ENCODE measurements around the gene CFC1B.
"Not testable (repeated sequence)": the region's sequence is repeated elsewhere in the genome, so short reads cannot be mapped to it uniquely, and the experiment has no call there.

Gene CFC1B

GRCh38 chr2:130520992-130521391 lies at the start of gene CFC1B:
Gene CFC1B, plus strand, starts transcription at chr2:130521222. Its CDS starts 263 bp downstream, at chr2:130521485.
- FAIRE-seq, result not testable (repeated sequence)

DNA sequence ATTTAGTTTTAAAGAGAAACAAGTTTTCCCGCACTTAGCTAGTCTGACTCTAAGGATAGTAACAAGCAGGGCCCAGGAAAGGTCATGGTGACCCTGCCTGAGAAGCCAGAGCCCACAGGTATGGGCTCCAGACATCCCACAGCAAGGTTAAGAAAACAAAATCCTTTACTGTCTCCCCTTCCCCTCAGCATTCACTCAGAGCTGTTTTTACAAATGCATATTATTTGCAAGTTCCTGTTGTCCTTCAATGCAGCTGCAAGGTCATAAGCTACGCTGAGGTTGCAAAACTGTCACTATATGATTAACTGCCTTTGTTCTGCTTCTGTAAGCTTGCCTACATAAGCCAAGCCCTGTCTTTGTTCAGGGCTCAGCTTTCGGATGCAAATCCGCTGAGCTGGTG lies 29.9 kb upstream of the CFC1B start:
- FAIRE-seq, result not testable (repeated sequence)

DNA sequence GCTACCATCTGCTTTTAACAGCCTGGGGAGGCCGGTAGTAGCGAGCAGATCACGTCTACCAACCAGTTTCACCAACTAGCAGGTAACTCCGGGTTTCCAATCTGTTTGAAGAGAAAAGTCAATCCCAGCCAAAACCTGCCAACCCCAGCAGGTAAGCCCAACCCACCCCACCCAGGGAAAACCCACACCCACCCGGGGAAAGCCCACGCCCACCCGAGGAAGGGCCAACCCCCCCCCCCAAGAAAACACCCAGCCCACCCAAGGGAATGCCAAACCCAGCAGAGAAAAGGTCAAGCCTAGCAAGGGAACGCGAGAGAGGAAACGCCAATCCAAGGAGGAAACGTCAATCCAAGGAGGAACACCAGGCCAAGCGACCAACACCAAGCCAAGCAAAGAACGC lies 11.8 kb upstream of the CFC1B start, which contains the start of gene POTEI:
TSS of gene POTEI (minus strand) at position 101 of the 400 bp plus-strand sequence. CDS start at position 8, 93 bp downstream.
- not testable (repeated sequence) for FAIRE-seq

DNA sequence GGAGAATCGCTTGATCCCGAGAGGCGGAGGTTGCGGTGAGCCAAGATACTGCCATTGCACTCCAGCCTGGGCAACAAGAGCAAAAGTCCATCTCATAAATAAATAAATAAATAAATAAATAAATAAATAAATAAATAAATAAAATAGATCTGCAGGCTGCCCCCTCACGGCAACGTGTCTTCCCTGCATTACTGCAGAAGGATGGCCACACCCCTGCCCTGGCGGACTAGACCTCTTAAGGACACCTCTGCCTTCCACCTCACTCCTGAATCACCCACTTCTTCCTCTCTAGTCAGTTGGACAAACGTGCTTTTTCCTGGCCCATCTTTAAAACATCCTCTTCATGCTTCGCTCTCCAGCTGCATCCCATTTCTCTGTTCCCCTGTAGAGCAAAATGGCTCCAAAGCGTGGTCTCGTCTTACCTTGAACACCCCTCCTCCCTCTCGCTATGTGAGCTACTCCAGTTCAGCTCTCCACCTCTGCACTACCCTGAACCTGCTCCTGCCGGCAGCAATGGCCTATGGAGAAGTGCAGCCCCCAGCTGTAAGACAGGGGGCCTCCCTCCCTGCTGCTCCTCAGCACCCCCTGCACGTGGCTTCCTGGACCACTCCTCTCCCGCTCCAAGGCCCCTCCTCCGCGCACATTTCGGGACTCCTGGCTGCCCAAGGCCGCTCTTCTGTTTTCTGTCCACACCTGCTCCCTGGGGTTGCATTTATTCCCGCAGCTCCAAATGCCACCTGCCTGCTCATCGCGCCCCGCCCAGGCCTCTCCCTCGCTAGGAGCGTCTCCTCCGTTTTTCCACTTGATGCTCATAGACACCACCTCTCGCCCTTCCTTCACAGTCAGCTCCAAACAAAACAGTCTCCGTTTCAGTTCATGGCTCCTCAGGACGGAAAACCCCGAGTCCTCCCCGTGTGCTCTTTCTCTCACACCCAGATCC lies 9.9 kb upstream of the CFC1B start:
- not testable (repeated sequence) for FAIRE-seq

DNA sequence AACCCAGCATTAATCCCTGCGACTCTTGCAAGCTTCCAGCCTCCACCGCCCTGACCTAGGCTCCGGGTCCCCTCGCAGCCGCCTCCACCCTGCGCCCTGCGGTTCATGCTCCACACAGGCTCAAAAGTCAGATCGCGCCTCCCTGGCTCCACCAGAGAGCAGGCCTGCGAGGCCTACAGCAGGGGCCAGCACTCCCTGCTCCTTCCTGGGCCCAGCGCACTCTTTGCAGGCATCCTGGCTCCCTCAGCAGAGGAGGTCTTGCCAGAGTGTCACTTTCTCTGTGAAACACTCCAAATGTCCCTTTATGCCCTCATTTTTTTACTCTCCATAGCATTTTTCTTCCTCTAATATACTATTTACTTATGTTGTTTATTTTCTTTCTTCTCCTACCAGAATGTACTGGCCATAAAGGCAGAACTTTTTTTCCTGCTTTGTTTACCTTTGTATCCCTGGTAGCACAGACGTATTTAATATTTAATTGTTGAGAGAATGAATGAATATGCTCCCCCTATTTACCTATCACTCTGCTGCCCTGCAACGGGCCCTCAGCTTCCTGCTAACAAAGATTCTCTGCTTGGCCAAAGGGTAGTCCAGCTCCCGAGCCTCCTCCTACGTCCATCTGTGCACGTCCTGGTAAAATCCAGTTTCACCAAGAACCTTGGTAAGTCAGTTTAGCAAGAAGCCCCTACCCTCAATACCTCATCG lies 9.1 kb upstream of the CFC1B start:
- not testable (repeated sequence) for FAIRE-seq

DNA sequence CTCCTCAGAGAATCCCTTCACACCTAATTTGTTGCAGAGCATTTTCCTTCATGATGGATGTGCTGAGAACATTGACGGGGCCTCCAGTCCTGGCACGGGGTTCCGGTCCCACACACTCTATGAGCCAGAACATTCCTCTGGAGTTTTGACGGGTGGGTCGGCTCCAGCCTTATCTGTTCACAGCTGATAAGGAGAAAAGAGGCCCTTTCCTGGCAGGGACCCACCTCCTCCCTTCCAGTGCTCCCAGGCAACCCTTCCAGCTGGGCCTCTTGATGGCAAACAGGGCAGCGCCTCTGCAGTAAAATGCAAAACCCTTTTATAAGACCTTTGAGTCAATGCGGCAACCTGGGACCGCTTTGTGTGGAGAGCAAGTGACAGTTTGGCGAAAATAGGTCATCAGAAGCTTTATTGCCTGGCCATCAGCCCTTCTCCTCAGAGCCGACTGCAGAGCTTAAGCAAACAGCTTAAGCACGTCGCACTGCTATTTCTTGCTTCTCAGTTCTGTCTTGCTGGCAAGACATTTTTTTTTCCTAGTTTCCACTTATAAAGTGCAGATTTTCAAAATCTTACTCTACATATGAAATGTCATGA lies 2.4 kb upstream of the CFC1B start:
- not testable (repeated sequence) for FAIRE-seq

GRCh38 chr2:130522390-130522789 lies 1.4 kb downstream of the CFC1B start:
- FAIRE-seq, result not testable (repeated sequence)

- FAIRE-seq, result not testable (repeated sequence)
Measured at GRCh38 chr2:130527365-130527967, 6.4 kb downstream of the CFC1B start.

GRCh38 chr2:130529545-130529944 lies 8.5 kb downstream of the CFC1B start:
- FAIRE-seq, result not testable (repeated sequence)

- not testable (repeated sequence) for FAIRE-seq
Measured at GRCh38 chr2:130530212-130530611, 9.2 kb downstream of the CFC1B start.

- FAIRE-seq, result not testable (repeated sequence)
Measured at GRCh38 chr2:130531225-130531624, 10.2 kb downstream of the CFC1B start.

DNA sequence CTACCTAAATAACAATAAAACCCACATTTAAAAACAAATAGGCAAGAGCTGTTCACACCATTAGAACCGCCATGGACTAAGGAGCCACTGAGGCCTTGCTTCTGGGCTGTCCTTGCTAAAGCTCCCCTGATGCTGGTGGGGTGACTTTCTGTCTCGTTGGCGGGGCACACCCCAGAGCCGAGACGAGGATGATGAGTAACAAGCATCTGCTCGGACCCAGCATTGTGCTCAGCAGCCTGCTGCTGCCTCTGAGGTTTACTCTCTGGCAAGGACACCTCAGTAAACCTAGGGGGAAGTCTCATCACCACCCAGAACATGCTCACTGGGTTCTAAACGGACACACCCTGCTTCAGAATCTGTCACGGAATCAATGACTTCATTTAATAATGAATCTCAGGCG lies 10.7 kb downstream of the CFC1B start:
- FAIRE-seq, result not testable (repeated sequence)

DNA sequence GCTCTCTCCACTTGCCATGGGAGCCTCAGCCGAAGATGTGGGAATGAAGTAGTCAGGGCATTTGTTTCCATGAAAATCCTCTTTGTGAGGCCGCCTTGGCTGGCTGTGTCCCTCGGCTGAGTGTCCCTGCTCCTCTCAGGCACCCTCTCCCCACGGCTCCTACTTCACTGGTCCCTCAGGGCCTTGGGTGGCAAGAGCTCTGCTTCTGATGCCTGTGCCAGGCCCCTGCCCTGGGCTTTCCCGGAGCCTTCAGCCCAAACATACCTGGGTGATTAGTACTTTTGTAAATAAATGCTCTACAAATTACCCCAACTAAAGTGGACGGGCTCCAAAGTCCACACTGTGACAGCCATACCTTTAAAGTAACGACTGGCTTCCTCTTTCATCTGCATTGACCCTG lies 15.6 kb downstream of the CFC1B start:
- not testable (repeated sequence) for FAIRE-seq

DNA sequence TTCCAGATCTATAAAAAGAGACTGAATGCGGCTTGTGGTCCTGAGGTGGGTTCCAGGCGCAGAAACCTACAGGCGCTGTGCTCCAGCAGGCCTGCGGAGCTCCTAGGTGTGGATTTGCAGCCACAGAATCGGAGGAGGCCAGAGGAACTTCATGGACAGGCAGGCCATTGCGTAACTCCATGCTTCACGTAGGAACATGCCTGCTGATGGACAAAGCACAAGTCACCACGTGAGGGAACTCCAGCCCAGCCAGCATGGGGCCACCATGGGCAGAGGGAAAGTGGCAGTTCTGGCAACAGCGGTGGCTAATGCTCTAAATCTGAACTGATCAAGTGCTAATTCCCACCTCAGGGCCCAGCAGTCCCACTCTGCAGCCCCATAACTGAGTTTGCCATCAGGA lies 17.2 kb downstream of the CFC1B start:
- FAIRE-seq, result not testable (repeated sequence)

DNA sequence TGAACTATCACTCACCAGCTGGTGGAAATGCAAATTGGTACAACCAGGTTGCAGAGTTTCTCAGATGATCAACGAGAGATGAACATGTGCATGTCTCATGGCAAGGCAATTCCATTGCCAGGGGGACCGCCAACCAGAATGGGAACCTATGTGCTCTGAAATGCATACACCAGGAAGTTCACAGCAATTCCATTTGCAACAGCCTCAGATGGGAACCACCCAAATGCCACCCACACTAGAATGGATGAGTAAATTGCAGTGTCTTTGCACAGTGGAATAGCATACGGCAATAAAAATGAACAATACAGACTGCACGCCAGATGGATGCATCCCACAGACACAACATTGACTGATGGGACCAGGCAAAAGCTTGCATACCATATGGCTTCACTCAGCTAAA lies 21.8 kb downstream of the CFC1B start:
- not testable (repeated sequence) for FAIRE-seq

DNA sequence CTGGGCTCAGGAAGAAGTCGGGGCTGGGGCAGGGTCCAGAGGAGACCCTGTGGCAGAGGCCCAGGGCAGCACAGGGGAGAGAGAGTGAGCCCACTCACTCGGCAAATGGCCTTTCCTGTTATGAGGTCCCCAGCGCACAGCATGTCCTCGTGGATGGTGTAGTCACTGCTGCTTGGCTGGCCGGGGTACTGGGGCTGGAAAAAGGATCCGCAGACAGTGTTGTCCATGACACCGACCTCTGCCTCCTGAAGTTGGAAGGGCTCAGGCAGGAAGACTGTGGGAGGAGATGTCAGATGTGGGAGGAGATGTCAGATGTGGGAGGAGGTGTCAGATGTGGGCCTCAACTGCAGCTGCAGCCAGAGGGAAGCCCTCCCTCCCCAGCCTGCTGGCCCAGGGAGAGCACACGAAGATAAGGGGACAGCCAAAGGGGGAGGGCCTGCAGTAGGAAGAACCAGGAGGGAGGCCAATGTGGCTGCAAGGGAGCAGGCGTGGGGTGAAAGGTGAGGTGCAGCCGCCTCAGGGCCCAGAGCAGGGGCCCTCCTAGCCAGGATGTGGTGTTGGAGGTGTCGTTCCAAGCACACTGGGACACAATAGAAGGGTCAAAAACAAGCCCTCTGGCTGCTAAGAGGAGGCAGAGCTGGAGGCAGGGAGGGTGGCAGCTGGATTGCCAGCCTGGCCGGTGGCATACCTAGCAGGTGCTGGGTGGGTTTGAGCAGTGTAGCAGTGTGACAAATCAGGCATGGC lies 22.9 kb downstream of the CFC1B start:
- not testable (repeated sequence) for FAIRE-seq

GRCh38 chr2:130544978-130545377 lies 24.0 kb downstream of the CFC1B start:
- not testable (repeated sequence) for FAIRE-seq

GRCh38 chr2:130548418-130548817 lies 27.4 kb downstream of the CFC1B start:
- not testable (repeated sequence) for FAIRE-seq

DNA sequence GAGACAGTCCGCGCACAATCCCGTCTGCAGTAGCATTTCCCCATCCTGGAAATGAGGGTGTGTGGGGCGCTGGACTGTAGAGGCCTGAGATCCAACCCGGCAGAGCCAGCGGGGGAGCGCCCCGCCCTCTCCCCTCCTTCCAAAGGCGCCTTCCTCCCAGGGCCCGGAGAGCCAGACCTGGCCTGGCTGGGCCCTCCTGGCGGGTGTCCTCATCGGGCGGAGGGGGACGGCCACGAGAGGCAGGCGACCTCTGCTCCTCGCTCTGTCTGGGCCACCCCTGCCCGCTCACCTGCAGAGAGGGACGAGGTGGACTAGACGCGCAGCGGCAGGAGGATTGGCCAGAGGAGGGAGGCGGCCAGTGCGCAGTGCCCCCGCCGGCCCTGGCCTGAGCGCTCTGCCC lies 28.5 kb downstream of the CFC1B start:
- not testable (repeated sequence) for FAIRE-seq

GRCh38 chr2:130554178-130554577 lies 33.2 kb downstream of the CFC1B start:
- FAIRE-seq, result not testable (repeated sequence)

DNA sequence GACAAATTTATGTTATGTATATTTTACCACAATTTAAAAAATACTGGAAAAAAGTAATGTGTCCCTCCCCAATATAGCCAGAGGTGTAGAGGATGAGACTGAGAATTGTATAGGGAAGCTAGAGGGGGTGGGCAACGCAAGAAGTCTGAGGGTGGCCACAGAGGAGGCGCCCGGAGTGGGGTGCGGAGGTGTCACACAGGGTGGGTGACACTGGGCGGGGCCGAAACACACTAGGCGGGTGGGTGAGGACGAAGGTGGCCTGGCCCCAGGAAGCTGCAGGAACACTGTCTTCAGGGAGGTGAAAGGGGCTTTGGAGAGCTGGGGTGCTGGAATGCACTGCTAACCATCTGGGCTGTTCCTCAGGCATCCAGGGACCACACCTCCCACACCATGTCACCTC lies 35.4 kb downstream of the CFC1B start:
- not testable (repeated sequence) for FAIRE-seq

DNA sequence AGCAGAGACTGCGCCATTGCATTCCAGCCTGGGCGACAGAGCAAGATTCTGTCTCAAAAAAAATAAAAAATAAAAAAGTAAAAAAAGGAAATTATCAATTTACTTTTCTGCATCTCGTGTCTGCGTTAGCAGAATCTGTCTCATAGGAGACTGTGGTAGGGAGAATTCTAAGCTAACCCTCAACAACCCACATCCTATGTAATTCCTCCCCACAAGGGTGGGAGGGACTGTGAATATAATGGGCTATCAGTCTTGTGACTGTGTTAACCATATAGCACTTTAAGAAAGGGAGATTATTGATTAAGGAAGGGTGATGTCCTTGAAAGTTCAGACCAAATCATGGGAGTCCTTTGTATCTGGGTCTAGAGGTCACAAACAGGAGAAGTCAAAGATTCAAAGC lies 45.1 kb downstream of the CFC1B start:
- not testable (repeated sequence) for FAIRE-seq
